GM19452 (cell line): ENCODE results near the gene COL24A1.
"Not testable (repeated sequence)": the region's sequence is repeated elsewhere in the genome, so short reads cannot be mapped to it uniquely, and the experiment has no call there.

ENCODE experiments used
- ATAC-seq: cut with Tn5 transposase; IDR thresholded peaks from one replicate; pipeline ENCODE4 v1.9.1; 2021; ENCODE audit not compliant: unreplicated experiment

The COL24A1 gene

DNA sequence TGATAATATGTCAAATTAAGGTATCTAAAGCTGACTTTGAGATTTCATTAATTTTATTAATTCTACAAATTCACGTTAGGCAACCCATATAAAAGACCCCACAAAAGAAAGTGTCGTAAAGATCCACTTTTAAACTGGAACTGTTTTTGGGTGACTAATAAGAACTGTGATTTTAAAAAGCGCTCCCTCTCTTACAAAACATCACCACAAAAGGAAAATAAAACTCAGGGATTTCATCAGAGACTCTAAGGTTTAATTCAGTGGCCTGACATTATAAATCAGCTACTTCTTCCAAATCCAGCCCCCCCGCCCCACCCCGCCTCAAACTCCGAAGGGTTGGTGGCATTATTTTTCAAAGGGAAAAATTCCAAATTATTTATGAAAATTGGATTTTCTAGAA is 2.7 kb downstream of the COL24A1 start:
- no peak for ATAC-seq

GRCh38 chr1:86152887-86153286 is 3.7 kb downstream of the COL24A1 start:
- no peak for ATAC-seq

DNA sequence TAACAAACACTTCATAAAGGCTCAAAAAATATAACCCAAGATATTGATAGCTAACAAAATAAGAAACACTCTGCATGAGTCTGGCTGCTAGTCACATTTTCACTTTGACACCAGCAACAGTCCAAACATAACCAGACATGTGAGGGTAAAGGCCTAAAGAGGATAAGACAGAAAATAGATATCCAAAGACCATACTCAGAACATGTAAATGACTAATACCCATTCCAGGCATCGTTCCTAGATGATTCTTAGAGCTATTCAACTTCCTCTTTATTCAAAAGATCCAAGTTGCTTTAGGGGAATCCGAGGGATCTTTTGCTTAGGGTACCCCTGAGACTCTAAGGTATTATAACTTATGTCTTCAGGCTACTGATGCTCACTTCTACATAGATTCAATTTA is 5.1 kb downstream of the COL24A1 start:
- no peak for ATAC-seq

GRCh38 chr1:86150553-86151055 is 6.0 kb downstream of the COL24A1 start:
- no peak for ATAC-seq

GRCh38 chr1:86149591-86149990 is 7.0 kb downstream of the COL24A1 start:
- ATAC-seq = no peak

- ATAC-seq = no peak
Observed at GRCh38 chr1:86147755-86148154, 8.8 kb downstream of the COL24A1 start.

GRCh38 chr1:86146566-86146965 is 10.0 kb downstream of the COL24A1 start:
- no peak for ATAC-seq

- ATAC-seq = no peak
Observed at GRCh38 chr1:86140281-86140880, 16.2 kb downstream of the COL24A1 start.

DNA sequence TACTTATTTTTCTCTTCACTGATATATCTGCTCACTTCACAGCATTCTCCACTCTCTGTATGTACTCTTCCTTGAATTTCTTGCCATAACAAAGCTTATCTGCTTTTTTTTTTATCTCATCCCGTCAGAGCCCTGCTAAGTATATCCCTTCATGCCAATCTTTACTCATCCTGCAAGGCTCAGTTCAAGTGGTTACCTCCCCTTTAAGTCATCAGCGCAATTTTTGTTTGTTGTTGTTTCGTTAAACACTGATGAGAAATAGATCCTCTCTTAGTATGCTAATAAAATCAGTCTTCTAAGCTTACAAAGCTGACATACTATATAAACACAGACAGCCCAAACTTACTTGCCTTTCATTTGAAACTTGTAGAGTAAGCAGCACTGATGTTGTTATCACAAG is 17.8 kb downstream of the COL24A1 start:
- ATAC-seq = no peak

DNA sequence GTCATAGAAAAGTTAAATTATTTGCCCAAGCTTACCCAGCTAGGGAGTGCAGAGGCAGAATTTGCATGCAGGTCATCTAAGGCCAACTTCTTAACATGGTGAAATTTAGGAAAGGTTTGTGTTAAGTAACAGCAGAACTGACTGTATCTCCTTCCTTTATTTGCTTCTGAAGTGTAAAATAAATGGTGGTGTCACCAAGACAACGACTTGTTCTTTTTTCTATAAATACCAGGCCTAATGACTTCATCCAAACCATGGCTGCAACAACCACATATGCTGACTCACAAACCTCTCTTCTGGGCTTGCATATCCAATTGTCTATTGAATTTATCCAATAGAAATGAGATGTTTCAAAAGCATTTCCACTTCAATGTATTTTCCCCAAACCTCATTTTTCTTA is 19.1 kb downstream of the COL24A1 start:
- no peak for ATAC-seq

DNA sequence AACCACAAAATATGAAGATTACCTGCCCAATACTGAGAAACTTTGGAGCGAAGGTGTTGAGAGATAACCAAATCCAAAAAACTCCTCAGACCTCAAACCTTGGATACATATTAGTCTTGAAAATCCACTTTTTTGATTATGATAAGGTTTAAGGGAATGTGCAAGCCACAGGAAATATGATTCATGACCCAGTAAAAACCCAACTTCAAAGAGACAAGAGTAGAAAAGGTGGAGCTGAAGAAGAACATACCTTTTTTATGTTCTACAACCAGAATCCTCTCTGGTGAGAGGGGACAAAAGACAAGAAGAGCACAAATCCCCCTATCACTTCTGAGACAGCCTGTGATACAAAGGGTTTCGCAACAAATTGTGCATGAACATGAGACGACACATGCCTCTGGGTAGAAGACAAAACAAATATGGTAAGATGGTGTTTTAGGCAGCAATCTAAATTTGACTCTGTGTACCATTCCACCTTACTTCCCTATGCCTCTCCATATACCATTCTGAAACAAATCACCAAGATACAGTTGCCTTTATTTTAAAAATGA is 37.3 kb downstream of the COL24A1 start:
- no peak for ATAC-seq

DNA sequence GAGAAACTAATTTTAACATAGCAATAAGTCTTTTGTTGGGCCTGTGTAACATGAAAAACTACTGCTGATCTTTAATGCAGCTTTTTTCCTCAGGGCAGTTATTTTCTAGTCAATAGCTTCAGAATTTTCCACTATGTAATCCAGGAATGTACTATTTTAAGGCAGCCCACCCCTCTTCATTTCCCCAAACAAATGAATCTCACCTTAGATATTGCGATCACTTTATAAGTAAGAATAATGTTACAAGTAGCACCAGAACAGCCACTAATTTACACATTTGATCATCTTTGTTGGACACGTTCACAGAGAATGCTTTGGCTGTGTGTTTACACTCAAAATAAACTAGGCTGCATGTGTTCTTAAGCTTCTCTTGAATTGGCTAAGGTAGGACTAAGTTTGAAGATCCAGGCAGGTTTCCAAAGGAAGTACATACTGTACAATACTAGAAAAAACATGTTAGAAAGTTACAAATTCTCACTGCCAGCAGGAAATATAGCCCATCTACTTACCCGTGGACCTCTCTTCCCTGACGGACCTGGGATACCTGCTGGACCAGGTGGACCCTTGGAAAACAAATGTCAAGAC is 41.7 kb downstream of the COL24A1 start:
- no peak for ATAC-seq

- no peak for ATAC-seq
Observed at GRCh38 chr1:86114236-86114635, 42.3 kb downstream of the COL24A1 start.

GRCh38 chr1:86111590-86111989 is 45.0 kb downstream of the COL24A1 start:
- ATAC-seq = not testable (repeated sequence)

- no peak for ATAC-seq
Observed at GRCh38 chr1:86110451-86111129, 46.0 kb downstream of the COL24A1 start.

DNA sequence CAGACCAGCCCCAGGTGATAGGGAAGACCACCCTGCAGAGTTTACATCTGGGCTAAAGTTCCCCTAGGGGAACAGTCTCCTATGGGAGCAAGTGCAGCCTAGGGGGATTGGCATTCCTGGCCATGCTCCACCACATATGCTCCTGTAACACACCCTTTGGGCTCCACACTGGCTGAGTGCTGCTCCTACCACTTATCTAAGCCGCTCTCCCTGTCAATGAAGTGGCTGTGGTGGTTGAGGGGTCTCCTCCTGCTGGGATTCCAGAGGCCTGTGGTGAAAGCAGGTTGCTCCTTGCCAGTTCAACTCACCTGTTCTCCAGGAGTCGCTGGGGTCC is 51.1 kb downstream of the COL24A1 start:
- ATAC-seq = no peak

- no peak for ATAC-seq
Observed at GRCh38 chr1:86104606-86105532, 51.7 kb downstream of the COL24A1 start.

DNA sequence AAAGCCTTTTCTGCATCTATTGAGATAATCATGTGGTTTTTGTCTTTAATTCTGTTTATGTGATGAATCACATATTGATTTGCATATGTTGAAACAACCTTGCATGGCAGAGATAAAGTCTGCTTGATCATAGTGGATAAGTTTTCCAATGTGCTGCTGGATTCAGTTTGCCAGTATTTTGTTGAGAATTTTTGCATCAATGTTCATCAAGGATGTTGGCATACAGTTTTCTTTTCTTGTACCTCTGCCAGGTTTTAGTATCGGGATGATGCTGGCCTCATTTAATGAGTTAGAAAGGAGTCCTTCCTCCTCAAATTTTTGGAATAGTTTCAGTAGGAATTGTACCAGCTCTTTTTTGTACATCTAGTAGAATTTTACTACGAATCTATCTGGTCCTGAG is 55.0 kb downstream of the COL24A1 start:
- no peak for ATAC-seq

- no peak for ATAC-seq
Observed at GRCh38 chr1:86100401-86100800, 56.2 kb downstream of the COL24A1 start.

DNA sequence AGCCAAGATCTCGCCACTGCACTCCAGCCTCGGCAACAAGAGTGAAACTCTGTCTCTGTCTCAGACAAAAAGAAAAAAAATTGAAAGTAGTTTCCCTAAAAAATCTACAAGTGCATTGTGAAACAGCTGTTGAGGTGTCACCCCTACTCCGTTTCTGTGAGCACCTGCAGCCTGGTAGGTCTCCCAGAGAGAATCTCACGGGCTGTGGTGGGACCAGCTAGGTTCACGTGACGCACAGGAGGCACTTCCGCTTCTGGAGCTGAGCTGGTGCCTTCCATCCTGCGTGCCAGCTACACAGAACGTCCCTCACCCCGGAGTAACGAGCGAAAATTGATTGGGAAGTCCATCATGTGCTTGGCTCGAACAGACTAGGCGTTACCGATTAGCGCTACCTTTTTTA is 66.8 kb downstream of the COL24A1 start:
- ATAC-seq = no peak

DNA sequence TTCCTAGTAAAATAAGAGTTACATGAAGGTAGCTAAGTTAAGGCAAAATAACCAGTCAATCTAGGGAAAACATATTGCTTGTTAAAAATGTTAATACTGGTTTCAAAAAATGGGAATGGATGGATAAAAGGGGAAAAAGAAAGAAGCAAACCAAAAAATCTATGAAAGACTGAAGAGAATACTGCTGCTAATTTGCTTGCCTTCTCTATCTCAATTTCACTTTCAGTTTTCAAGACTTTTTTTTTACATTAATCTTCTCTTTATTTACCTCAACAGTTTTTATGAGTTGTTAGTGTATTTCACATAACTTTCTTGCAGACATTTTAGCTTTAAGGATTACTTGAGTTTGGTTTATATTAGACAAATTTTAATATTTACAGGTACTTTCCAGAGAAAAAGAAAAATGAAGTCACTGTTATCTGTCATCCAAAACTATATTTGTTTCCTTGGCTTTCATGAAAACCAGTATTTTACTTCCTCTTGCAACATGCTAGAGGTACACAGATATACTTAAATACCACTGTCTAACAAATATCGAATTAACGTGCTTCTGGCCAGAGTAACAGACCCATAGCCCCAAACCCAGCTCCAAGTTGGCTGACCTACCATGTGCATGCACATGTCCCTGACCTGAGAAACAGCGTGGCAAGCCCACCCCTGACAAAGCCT is 70.7 kb downstream of the COL24A1 start:
- no peak for ATAC-seq
